Measurements from ENCODE around the gene CACNB4. TPM values are rescaled to one million over a fixed set of nuclear protein-coding genes. Genes with fewer than 3 reads are reported as not detected.

Gene CACNB4
- total RNA-seq, 1 experiment from 2014 or later = 0.29 TPM

DNA sequence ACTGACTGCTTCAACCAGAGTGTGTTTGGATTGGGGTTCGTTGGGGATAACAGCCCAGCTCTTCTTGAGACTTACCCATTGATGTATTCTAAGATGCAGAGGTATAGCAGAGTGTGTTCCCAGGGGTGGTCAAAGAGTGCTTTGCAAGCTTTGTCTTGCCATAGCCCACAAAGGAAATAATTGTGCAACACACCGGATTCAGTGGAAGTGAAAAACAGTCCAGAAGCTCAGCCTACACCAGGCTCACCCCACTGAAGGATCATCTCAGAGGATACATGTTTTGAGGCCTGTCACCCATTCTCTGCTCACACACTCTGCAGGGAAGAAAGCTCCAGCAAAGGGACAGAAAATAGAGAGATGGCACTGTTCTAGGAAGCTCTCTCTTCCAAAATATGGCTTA is 9.6 kb downstream of the CACNB4 start:
- DNase-seq (ENCODE audit: low read depth) = no peak

DNA sequence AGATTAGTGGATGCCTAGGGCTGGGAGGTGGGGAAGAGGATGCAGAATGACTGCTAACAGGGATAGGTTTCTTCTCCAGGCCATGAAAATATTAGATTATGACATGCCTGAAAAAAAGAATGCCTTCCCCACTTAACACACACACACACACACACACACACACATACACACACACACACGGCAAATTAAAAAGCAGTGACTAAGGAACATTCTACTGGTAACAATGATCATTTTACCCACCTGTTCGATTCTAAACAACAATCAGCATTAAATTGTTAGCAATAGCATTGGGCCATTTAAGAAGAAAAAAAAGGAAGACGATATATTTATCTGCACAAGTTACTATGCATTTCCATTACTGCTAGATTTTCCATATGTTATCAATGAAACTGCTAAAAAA is 10.8 kb downstream of the CACNB4 start:
- DNase-seq (ENCODE audit: low read depth) = no peak

DNA sequence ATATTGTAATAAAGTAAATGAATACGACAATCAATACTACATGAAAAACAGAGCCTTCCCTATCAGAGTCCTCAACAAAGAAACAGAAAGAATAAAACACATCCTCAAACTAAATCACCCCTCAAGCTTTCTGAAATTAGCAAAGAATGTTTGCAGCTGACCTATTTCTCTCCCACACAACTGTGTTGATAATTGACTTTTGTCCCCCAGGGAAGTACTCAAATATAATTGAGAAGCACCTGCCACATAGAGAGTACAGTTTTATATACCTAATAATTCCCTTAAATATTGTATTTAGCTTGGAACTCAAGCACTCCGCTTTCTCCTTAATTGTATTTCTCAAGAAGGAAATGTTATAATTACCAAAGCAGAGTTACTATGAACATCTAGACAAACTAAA is 12.6 kb downstream of the CACNB4 start:
- DNase-seq (ENCODE audit: low read depth) = no peak

DNA sequence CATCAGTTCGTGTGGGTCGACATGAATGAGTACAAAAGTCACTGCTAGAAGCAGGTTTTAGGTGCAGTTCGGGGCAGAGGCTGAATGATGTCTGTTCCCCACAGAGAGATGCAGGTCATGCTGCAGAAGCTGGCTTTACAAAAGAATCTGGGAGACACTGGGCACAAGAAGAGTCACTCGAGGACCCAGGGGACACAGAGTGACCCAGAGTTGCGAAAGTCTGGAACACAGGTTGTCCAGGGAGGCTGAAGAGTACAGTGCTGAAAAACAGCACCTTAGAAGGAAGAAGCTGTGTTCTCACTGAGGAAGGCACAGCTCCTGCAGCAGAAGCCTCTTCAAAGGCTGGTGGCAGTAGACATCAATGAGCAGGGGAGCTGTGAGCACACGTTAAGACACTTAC is 14.8 kb downstream of the CACNB4 start:
- no peak for DNase-seq (ENCODE audit: low read depth)

DNA sequence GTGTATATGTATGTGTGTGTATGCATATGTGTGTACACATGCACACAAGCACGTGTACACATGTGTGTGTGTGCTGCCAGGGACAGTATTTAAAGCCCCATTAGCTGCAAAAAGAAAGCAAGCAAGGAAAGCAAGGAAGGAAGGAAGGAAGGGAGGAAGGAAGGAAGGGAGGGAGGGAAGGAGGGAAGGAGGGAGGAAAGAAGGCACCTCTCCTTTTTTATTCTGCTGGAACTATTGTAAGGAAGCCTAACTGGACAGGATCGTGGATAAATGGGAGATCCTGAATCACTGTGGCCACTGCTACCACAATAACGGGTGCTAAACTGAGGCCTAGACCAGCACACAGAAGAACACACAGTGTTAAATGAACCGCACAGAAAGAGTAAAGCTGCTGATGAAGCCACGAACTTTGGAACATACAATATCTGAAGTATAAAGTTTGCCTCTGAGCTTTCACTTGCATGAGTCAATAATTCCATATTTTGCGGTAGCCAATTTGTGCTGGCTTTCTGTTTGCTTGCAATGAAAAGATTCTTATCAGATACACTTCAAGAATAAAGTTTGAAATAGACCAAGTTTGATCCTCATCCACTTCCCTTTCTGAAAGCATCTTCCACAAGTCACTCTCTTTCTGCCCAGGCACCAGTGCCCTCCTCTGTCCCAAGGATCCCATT is 15.5 kb downstream of the CACNB4 start:
- no peak for DNase-seq (ENCODE audit: low read depth)

DNA sequence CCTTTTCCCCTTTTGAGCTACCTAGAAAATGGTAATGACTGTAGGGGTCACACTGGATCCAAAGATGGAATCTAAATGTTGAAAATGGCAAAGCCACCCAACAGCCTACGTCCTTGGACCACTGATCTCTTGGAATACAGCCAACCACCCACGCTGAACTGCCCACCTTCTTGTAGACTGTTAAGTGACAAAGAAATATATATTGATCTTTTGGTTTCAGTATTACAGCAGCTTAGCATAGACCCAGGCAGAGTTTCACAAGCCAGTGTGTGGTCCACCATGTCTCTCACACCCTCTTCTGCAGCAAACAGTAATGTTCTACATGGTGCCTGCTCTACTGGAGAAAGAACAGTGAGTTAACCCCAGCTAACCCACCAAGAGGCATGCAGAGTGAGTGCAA is 20.2 kb downstream of the CACNB4 start:
- no peak for DNase-seq (ENCODE audit: low read depth)

DNA sequence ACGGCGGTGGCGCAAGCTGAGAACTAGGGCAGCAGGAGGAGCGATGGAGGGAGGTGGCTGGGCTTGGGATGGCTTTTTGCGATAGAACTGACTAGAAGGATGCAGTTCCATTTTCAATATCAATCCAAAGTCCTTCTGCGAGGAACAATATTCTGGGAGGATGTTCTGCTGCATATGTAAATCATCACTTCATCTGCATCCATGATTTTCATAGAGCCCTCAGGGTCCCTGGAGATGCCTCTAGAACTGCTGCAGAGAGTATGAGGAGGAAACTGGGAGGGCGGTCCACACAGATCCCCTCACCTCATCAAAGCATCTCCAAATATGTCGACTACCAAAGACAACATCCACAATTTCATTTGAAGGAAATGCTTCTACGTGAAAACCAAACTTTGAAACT is 20.8 kb downstream of the CACNB4 start:
- no peak for DNase-seq (ENCODE audit: low read depth)

DNA sequence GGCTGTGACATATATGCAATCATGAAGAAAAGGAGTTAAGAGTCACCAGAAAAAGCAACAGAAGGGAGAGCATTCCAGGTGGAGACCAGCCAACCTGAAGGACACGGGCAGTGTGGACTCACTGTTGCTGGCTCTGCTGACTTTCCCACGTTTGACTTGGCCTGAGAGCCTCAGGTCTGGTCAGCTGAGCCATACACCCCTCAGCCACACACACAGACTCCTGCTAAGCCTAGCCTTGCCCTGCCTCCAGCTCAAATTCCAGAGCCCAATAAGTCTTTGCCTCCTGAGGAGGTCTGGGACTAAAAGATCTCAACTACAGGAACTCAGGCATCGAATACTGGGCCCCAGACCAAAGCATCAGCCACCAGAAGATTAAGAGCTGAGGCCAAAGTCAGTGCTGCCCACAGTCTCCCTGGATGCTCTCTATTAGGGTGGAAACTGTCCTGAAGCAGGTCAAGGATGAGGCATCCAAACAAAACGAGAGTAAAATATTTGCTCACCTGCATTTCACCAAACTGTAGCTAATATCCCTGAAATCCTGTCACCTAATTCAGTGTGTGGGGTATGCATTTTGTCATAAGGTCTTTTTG is 23.3 kb downstream of the CACNB4 start:
- DNase-seq (ENCODE audit: low read depth) = no peak

DNA sequence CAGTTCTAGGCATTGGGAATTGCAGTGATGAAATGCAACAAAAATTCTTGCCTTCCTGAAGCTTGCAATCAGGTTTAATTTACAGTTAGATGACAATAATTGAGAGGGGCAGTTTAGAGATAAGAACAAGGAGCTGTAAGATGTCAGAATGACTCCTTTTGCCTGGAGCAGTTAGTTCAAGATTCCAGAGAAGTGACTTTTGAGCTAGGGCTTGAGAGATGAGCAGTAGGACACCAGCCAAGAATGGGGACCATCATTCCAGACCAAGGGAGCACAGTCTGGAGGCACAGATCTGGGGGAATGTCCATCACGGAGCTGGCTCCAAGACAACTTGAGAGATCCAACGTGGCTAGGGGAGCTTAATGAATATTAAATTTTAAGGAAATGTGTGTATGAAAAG is 26.8 kb downstream of the CACNB4 start:
- no peak for DNase-seq (ENCODE audit: low read depth)

DNA sequence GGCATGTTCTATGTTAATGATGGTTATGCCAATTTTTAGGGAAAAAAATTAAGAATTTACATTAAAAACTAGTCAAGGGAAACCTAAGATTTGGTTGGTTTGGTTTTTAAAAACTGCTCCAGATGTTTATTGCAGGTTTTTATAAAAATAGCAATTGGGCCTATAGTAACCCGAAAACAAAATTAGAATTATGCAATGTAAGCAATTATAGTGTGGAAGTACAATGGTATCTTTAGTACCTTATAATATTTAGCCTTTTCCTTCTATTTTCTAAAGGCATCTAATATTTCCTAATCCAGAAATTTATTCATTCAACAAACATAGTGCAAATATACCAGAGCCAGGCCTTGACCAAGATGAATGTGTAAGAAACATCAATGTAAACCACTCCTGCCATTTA is 27.3 kb downstream of the CACNB4 start:
- no peak for DNase-seq (ENCODE audit: low read depth)

DNA sequence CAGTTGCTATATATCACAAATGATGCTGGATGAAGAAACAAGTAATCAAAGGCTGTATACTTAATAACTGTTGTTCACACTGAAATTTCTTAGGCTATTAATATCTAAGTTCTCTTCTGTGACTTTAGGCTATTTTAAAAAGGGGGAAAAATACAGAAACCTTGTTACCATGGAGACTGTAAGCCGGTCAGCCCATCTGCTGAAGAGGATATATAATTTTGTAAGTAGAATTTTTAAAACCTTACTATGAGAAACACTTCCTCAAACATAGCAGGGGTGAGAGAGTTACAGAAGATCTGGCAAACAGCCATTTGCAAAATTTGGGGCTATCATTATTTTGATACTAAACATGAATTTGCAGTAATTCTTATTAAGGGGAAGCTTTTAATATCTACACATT is 27.8 kb downstream of the CACNB4 start:
- DNase-seq (ENCODE audit: low read depth) = no peak

DNA sequence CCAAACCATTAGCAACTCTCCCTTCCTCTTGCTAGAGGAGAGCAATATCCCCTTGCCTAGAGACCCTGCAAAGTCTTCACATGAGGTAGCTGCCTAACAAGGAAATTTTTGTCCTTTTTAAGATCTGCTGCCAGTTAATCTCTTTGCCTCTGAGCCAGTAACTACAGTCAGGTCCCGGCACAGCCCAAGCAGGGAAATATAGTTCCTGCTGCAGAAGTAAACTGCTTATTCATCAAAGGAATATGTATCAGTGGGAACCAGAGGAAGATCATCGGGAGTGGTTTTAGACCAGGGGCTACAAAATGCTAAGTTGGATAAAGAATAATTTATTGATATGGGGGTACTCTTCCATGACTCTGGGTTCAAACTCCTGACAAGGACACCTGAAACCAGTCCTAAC is 30.6 kb downstream of the CACNB4 start:
- DNase-seq (ENCODE audit: low read depth) = no peak

DNA sequence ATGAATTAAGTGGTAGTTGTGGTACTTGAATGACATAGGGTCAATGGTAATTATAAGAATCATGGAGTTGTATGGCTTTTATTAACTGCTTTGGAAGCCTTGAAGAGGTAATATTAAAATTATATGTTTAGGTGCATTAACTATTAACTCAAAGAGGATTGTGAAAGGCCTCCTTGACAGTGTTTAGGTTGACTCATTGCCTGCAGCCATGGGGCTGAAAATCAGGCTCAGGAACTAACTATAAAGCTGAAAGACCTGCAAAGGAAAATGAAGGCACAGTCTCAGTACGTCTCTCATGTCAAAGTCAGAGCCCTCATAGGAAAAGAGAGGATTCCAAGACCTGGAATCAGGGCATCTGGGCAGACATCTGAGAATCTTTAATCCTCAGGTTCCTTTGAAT is 31.0 kb downstream of the CACNB4 start:
- no peak for DNase-seq (ENCODE audit: low read depth)

DNA sequence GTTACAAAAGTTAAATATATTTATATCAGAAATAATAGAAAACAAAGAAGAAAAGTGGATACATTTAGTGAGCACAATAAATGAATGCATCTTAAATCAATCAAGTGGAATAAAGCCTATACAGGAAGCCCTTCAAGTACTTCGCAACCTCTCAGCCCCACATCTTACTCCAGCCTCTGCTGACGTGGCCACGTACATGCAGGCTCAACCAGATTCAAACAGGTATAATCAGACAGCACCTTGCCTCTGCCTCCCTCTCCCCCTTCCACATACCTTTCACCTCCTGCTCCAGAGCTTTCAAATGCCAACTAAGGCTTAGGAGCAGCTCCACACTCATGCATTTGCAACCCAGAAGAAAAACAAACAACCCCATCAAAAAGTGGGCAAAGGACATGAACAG is 32.9 kb downstream of the CACNB4 start:
- no peak for DNase-seq (ENCODE audit: low read depth)

DNA sequence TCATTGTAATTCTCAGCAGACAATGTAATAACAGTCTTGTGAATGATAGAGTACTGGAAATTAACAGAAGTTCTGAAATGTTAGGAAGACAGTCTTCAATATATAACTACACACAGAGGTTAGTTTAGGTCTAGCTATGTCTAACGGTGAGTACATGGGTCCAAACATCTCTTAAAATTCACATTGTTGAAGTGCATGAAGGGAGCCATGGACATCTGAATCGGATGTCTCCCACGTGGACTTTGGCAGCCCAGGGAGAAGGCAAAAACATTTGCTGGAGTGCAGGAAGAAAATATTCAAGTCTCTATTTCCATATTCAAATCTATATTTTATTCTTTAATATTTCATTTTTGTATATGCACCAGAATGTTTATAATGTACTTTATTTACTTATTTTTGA is 34.8 kb downstream of the CACNB4 start:
- DNase-seq (ENCODE audit: low read depth) = no peak

DNA sequence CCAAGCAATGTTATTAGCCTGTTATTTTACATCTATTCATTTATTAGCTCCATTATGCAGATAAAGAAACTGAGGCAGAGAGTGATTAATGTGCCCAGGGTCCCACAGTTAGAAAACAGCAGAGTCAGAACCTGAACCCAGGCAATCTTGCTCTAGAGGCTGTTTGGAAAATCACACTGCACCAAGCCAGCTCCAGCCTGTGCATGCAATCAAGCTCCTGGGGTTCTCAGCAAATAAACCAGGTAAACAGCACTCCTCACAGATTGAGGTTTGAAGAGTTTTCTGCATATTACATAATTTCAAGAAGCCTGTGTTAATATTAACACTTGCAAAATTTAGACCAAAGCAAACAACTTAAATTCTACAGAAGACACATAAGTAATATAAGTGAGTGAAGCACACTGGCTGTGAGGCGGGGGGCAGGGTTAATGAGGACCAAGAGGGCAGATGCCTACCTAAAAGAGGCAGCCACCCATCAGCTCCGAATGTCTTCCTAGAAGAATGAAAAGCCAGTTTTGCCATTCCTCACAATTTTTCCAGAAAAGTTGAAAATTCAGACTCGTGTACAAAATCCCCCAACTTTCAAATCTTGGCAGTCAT is 35.4 kb downstream of the CACNB4 start:
- no peak for DNase-seq (ENCODE audit: low read depth)

DNA sequence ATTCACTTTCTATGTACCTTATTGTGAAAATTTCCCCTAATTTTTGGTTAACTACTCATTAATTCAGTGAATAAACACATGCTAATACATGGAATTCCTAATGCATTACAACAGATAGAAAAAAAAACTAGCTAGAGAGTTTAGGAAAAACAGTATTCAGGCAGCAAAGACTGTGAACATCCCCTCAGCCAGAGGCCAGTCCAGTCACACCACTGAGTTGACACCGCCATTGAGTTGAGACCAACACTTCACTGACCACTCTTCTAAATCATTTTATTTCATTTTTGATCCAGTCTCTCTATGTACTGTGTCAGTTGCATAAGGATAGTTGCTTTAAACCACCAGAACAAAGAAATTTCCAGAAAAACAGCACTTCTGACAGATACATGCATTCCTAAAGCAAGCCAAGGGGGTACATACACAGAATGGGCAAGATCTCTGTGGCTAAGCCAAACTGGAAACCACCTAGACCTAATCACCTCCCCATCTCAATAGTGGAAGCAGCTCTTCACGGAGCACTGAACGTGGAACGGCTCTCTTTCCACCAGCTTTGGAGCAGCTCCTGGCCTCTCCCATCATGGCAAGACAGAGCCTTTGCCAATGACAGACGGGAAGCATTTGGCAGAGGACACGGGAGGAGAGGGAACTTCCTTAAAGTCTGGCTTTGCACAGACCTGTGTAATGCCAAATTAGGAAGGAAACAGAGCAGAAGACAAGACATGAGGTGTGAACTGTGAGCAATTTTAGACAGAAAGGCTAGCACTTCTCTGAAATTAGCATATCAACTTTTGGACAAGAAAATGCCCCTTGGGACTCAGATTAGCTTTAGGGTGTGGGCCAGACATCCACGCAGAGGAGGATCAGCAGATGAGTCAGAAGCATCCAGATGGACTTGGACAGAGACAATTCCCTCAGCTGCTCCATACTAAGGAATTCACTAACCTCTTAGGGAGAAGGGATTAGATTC is 36.4 kb downstream of the CACNB4 start:
- no peak for DNase-seq (ENCODE audit: low read depth)

DNA sequence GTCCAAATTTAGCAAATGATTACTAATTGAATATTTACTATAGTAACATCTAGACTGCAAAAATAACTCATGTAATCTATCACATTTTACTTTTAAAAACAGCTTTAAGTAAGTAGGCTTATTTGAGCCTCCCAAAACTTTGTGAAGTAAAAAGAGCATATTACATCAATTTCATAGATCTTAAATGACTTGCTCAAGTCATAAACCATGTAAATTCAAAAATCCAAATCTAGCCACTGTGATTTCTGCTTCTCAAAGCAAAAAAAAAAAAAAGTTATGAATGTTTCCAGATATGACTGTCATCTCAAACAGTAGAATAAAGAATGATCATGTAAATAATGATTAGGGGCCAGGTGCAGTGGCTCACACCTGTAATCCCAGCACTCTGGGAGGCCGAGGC is 37.5 kb downstream of the CACNB4 start:
- no peak for DNase-seq (ENCODE audit: low read depth)

DNA sequence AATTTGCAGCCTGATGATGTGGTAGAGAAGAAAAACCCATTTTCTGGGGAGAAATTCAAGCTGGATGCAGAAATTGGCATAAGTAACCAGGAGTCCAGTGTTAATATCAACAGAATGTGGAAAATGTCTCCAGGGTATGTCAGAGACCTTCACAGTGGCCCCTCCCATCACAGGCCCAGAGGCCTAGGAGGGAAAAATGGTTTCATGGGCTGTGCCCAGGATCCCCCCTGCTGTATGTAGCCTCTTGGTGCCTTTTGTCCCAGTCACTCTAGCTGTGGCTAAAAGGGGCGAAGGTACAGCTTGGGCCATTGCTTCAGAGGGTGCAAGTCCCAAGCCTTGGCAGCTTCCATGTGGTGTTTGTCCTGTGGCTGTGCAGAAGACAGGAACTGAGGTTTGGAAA is 40.2 kb downstream of the CACNB4 start:
- no peak for DNase-seq (ENCODE audit: low read depth)

DNA sequence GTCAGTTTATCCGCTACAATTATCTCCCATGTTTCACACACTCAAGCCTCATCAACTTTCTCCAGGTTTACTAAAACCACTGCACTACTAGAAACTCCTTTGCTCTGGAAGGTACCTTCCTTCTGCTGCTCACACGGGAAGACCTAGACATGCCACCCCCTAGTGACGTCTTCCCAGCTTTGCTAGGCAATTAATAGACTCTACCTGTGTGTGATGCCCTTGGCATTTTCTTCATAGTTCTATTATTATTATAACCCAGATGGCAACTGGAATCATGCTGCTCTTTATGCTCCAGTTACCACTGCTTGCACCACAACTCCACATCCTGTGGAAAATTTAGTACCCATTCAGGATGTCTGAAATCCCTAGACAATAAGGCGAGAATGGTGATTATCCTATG is 42.4 kb downstream of the CACNB4 start:
- no peak for DNase-seq (ENCODE audit: low read depth)

DNA sequence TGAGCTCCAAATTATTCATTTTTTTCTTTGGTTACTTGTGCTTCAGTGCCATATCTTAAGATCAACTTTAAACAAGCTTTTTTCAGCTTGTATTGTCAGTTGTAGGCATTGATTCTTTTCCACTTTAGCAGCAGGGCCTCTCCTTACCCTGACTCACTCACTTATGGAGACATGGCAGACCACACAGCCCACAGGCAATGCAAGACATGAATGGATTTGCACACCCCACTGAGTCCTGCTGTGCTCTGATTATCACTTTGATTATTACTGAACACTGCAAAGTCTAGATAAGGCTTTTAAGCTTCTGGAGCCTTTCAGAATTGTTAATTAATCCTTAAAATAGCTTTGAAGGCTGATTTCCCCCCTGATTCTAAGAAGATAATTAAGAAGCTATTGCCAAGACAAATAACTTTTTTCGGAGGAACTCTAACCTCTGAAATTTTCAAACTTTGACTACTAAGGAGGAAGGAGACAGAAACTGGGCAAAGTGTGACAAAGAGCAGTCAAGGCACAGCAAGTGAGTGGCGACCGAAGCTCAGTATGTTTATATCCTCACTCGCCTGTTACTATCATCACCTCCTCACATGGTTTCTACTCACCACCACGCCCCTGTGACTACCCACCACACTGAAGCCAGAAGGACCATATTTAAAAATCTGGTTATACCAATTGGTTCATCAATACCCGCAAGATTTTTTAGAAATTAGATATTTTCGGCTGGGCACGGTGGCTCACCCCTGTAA is 43.3 kb downstream of the CACNB4 start:
- no peak for DNase-seq (ENCODE audit: low read depth)
